ENCODE results near the gene SOCS3. TPM values are rescaled to one million over a fixed set of nuclear protein-coding genes. Genes with fewer than 3 reads are reported as not detected.

The SOCS3 gene
- total and polyA plus RNA-seq, 7 donors = 10.3 to 499 (median 45.7) TPM

DNA sequence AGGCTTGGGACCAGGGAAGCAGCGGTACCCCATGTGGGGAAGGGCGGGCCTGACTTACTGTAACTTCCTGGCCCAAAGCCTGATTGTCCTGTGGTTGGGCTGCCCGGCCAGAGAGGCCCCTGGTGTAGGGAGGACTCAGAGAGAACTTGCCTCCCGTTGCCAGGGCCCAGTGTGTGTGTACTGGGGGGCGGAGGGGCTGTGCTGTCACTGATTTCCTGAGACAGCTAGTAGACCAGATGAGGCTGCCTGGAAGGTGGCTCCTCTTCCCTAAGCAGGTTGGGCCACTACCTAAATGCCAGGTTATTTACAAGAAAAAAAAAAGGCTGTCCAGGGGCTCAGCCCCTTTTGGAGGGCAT is 16.7 kb downstream of the SOCS3 start:
- H3K27me3 ChIP-seq = no peaks in the 10 kb centered on the region
- H3K27ac ChIP-seq = peak overlapping the region; percentile 90 to 93 (median 92)
- H3K9me3 ChIP-seq = no peaks in the 10 kb centered on the region
- H3K4me1 ChIP-seq = peaks cover 0 to 47% (median 39%) of the 10 kb centered on the region in 4 donors
- peak; percentile 91 for DNase-seq
- peak overlapping the region in 1 of 4 donors; percentile 52 for H3K4me3 ChIP-seq
- intact Hi-C loops (cut with DNase I) = no loop called here
- H3K36me3 ChIP-seq = no peaks in the 10 kb centered on the region
- TF ChIP-seq EP300 (IDR thresholded peaks at IDR 0.05) = no peak
- TF ChIP-seq POLR2AphosphoS5 (IDR thresholded peaks at IDR 0.05) = peak in 1 of 4 donors; percentile 65
- WGBS, 2 donors = 22 to 53% methylated on average over 5 of the region's 5 CpGs

- DNase-seq = peak; percentile 89
- H3K36me3 ChIP-seq = no peaks in the 10 kb centered on the region
- H3K9me3 ChIP-seq = no peaks in the 10 kb centered on the region
- intact Hi-C loops (cut with DNase I) = loop anchor here (1.0 kb wide), 1 partner anchor 18 kb away; the partner anchor contains the start of gene SOCS3
- peaks cover 0 to 47% (median 39%) of the 10 kb centered on the region in 4 donors for H3K4me1 ChIP-seq
- H3K27ac ChIP-seq = peak overlapping the region; percentile 90 to 93 (median 92)
- 40 to 46% methylated on average over 26 of the region's 26 CpGs for WGBS, 2 donors
- H3K4me3 ChIP-seq = peak overlapping the region; percentile 1 to 52 (median 46)
- no peaks in the 10 kb centered on the region for H3K27me3 ChIP-seq
- TF ChIP-seq, protein P1, sequence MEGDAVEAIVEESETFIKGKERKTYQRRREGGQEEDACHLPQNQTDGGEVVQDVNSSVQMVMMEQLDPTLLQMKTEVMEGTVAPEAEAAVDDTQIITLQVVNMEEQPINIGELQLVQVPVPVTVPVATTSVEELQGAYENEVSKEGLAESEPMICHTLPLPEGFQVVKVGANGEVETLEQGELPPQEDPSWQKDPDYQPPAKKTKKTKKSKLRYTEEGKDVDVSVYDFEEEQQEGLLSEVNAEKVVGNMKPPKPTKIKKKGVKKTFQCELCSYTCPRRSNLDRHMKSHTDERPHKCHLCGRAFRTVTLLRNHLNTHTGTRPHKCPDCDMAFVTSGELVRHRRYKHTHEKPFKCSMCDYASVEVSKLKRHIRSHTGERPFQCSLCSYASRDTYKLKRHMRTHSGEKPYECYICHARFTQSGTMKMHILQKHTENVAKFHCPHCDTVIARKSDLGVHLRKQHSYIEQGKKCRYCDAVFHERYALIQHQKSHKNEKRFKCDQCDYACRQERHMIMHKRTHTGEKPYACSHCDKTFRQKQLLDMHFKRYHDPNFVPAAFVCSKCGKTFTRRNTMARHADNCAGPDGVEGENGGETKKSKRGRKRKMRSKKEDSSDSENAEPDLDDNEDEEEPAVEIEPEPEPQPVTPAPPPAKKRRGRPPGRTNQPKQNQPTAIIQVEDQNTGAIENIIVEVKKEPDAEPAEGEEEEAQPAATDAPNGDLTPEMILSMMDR (IDR thresholded peaks at IDR 0.05) = no peak
- TF ChIP-seq POLR2AphosphoS5 (IDR thresholded peaks at IDR 0.05) = peak in 1 of 4 donors; percentile 13
These were observed 17.3 kb downstream of the SOCS3 start for GRCh38 chr17:78342449-78343186.

DNA sequence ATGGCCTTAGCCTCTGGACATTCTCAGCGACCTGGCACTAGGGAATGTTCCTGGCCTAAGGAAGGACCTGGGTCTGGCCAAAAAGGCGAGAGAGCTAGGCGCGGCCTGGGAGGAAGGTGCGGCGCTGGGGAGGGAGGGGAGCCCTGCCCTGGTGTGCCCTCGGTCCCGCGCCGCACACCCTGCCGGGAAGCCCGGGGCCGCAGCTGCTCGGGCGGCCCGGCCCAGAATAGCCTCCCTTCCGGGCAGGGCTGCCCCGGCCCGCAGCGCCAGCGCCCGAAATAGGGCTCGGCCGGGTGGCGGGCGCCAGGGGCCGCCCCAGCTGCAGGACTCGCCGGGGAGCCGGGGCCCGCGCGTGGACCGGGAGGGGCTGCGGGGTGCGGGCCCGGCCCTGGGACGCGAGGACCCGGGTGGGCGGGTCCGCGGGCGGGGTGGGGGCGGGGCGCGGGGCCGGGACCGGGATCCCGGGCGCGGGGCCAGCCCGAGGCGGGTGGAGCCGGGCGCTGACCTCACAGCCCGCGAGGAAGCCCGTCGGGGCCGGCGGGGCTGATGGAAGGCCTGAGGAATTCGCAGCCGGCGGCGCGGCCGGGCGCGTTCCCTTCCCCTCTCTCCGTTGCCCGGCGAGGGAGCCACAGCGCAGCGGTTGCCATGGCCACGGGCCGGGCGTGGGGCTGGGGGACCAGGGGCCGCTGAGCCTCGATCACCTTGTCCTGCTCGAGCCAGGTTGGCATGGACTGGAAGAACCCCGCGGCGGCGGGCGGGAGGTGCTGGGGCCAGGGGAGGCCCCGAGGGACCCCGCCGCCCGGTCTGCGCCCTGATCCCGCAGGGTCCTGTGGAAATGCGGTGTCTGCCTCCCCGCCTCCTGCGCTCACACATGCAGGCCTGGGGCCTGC is 18.1 kb downstream of the SOCS3 start:
- 2 to 4% methylated on average over 95 of the region's 95 CpGs for WGBS, 2 donors
- intact Hi-C loops (cut with DNase I) = loop anchor here (1.0 kb wide), 1 partner anchor 18 kb away; the partner anchor contains the start of gene SOCS3
- peaks cover 0 to 47% (median 39%) of the 10 kb centered on the region in 4 donors for H3K4me1 ChIP-seq
- H3K27me3 ChIP-seq = no peaks in the 10 kb centered on the region
- DNase-seq = peak; percentile 89
- H3K36me3 ChIP-seq = no peaks in the 10 kb centered on the region
- peak overlapping the region; percentile 1 to 52 (median 46) for H3K4me3 ChIP-seq
- H3K27ac ChIP-seq = peak overlapping the region; percentile 90 to 93 (median 92)
- no peaks in the 10 kb centered on the region for H3K9me3 ChIP-seq
- TF ChIP-seq POLR2AphosphoS5 (IDR thresholded peaks at IDR 0.05) (peak; percentile 34 to 79 (median 74)), POLR2A (IDR thresholded peaks at IDR 0.05) (no peak)

GRCh38 chr17:78340183-78340955 is 19.5 kb downstream of the SOCS3 start:
- WGBS, 2 donors = 78 to 81% methylated on average over 10 of the region's 10 CpGs
- Histone ChIP-seq H3K4me1 (peaks cover 0 to 40% (median 38%) of the 10 kb centered on the region in 4 donors), H3K36me3 (no peaks in the 10 kb centered on the region), H3K4me3 (no peak overlapping the region), H3K27me3 (no peaks in the 10 kb centered on the region), H3K9me3 (no peaks in the 10 kb centered on the region), H3K27ac (peak overlapping the region in 3 of 4 donors; percentile 90 to 93 (median 92))
- TF ChIP-seq, protein P1 (IDR thresholded peaks at IDR 0.05) = no peak
- TF ChIP-seq EP300 (IDR thresholded peaks at IDR 0.05) = no peak
- TF ChIP-seq POLR2AphosphoS5 (IDR thresholded peaks at IDR 0.05) = no peak
- no peak for TF ChIP-seq POLR2A (IDR thresholded peaks at IDR 0.05)
- intact Hi-C loops (cut with DNase I) = no loop called here
- DNase-seq = no peak

- intact Hi-C loops (cut with DNase I) = no loop called here
- Histone ChIP-seq H3K36me3 (no peaks in the 10 kb centered on the region), H3K9me3 (no peaks in the 10 kb centered on the region), H3K4me1 (peaks cover 0 to 26% (median 24%) of the 10 kb centered on the region in 4 donors), H3K4me3 (no peak overlapping the region), H3K27ac (no peak overlapping the region), H3K27me3 (no peaks in the 10 kb centered on the region)
- WGBS, 2 donors = 21 to 55% methylated on average over 11 of the region's 11 CpGs
- no peak for TF ChIP-seq EP300 (IDR thresholded peaks at IDR 0.05)
- no peak for TF ChIP-seq POLR2AphosphoS5 (IDR thresholded peaks at IDR 0.05)
- no peak for TF ChIP-seq POLR2A (IDR thresholded peaks at IDR 0.05)
- TF ChIP-seq, protein P1 (IDR thresholded peaks at IDR 0.05) = no peak
- no peak for DNase-seq
These were observed 21.2 kb downstream of the SOCS3 start for GRCh38 chr17:78338486-78339259.

Data from sigmoid colon (tissue), 7 donors.